Measurements from ENCODE around the gene MUC2.
"Not testable (repeated sequence)": the region's sequence is repeated elsewhere in the genome, so short reads cannot be mapped to it uniquely, and the experiment has no call there.

The MUC2 gene

GRCh38 chr11:1103401-1104360, 29.0 kb downstream of the MUC2 start:
- DNase-seq (ENCODE audit: low read depth in 1 of 2, low spot score in 1 of 2): no peak

GRCh38 chr11:1104411-1105182, 29.9 kb downstream of the MUC2 start:
- no peak for DNase-seq (ENCODE audit: low read depth in 1 of 2, low spot score in 1 of 2)

GRCh38 chr11:1105183-1105565, 30.5 kb downstream of the MUC2 start:
- DNase-seq (ENCODE audit: low read depth in 1 of 2, low spot score in 1 of 2): no peak

- no peak for DNase-seq (ENCODE audit: low read depth in 1 of 2, low spot score in 1 of 2)
Observed at GRCh38 chr11:1106387-1106786, 31.7 kb downstream of the MUC2 start.

- no peak for DNase-seq (ENCODE audit: low read depth in 1 of 2, low spot score in 1 of 2)
Observed at GRCh38 chr11:1107316-1108245, 32.9 kb downstream of the MUC2 start.

- DNase-seq (ENCODE audit: low read depth in 1 of 2, low spot score in 1 of 2): no peak
Observed at GRCh38 chr11:1108246-1108900, 33.7 kb downstream of the MUC2 start.

GRCh38 chr11:1109101-1109917, 34.6 kb downstream of the MUC2 start:
- DNase-seq (ENCODE audit: low read depth in 1 of 2, low spot score in 1 of 2): no peak

GRCh38 chr11:1109918-1110705, 35.4 kb downstream of the MUC2 start:
- DNase-seq (ENCODE audit: low read depth in 1 of 2, low spot score in 1 of 2): no peak

GRCh38 chr11:1111545-1112212, 37.0 kb downstream of the MUC2 start:
- DNase-seq (ENCODE audit: low read depth in 1 of 2, low spot score in 1 of 2): no peak

- no peak for DNase-seq (ENCODE audit: low read depth in 1 of 2, low spot score in 1 of 2)
Observed at GRCh38 chr11:1112351-1113191, 37.9 kb downstream of the MUC2 start.

- no peak for DNase-seq (ENCODE audit: low read depth in 1 of 2, low spot score in 1 of 2)
Observed at GRCh38 chr11:1113405-1114201, 38.9 kb downstream of the MUC2 start.

- not testable (repeated sequence) for DNase-seq (ENCODE audit: low read depth in 1 of 2, low spot score in 1 of 2)
Observed at GRCh38 chr11:1115292-1115691, 40.6 kb downstream of the MUC2 start.

GRCh38 chr11:1116104-1116503, 41.4 kb downstream of the MUC2 start:
- no peak for DNase-seq (ENCODE audit: low read depth in 1 of 2, low spot score in 1 of 2)

GRCh38 chr11:1116666-1117390, 42.2 kb downstream of the MUC2 start:
- no peak for DNase-seq (ENCODE audit: low read depth in 1 of 2, low spot score in 1 of 2)

GRCh38 chr11:1117992-1118391, 43.3 kb downstream of the MUC2 start:
- DNase-seq (ENCODE audit: low read depth in 1 of 2, low spot score in 1 of 2): no peak

All from activated T-helper 1 cell treated with anti-CD3 and anti-CD28 coated beads, Interleukin-2, amount 50 U/mL, for 16 hours (primary cell).